PFSK-1 (cell line): ENCODE measurements around the gene LIX1.

Experiments
- POLR2AphosphoS5 ChIP-seq: IDR thresholded peaks from 2 replicates; pipeline ENCODE4 v1.6.1; 2012; ENCODE audit warnings: low read depth, mild to moderate bottlenecking, control low read depth, low read length, moderate library complexity
- SIN3A ChIP-seq: IDR thresholded peaks from 2 replicates; pipeline ENCODE4 v1.6.1; 2012; ENCODE audit warnings: mild to moderate bottlenecking, low read length, moderate library complexity, borderline replicate concordance; ENCODE audit not compliant: insufficient read depth
- TAF1 ChIP-seq: IDR thresholded peaks from 2 replicates; pipeline ENCODE4 v1.6.1; 2012; ENCODE audit warnings: low read length, control low read depth, borderline replicate concordance; ENCODE audit not compliant: insufficient read depth

- no peak for TF ChIP-seq SIN3A
- no peak for TF ChIP-seq TAF1
- no peak for TF ChIP-seq POLR2AphosphoS5
Measured at GRCh38 chr5:97131139-97131710, 11.2 kb downstream of the LIX1 start.
